GM18520 (cell line): ENCODE data around the gene GABRP.

Experiments used
- ATAC-seq: cut with Tn5 transposase; IDR thresholded peaks from one replicate; pipeline ENCODE4 v1.9.1; 2021; ENCODE audit not compliant: unreplicated experiment

Gene GABRP, protein sequence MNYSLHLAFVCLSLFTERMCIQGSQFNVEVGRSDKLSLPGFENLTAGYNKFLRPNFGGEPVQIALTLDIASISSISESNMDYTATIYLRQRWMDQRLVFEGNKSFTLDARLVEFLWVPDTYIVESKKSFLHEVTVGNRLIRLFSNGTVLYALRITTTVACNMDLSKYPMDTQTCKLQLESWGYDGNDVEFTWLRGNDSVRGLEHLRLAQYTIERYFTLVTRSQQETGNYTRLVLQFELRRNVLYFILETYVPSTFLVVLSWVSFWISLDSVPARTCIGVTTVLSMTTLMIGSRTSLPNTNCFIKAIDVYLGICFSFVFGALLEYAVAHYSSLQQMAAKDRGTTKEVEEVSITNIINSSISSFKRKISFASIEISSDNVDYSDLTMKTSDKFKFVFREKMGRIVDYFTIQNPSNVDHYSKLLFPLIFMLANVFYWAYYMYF

DNA sequence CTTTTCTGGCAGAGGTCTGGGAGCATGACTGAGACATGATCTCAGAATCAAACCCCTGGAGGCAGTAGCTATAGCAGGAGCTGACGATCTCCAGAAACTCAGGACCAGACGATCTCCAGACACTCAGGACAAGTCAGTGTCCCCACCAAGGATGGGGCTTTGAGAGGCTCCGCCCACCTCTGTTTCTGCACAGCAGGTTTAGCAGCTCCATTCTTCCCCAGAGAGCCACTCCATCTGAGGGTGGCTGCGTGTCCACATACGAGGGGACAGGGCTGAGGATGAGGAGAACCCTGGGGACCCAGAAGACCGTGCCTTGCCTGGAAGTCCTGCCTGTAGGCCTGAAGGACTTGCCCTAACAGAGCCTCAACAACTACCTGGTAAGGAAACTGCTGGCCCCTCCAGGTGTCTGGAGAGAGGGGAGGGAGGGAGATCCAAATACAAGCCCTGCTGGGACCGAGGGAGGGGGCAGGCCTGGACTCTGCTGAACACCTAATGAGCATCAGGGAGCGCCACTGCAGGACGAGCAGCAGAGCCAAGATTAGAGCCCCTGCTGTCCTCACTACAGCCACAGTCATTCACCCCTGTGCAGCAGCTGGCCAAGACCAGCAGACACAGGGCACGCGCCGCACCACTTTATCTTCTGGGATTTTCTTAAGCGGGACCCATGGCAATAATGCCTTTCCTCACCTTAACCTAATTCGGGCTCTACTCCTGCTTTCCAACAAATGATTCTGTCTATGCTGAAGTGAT, at the start of gene GABRP:
GABRP (plus strand) TSS at position 228 of the 750 bp plus-strand sequence. CDS start 4,891 bp downstream, outside the sequence.
- no peak for ATAC-seq

DNA sequence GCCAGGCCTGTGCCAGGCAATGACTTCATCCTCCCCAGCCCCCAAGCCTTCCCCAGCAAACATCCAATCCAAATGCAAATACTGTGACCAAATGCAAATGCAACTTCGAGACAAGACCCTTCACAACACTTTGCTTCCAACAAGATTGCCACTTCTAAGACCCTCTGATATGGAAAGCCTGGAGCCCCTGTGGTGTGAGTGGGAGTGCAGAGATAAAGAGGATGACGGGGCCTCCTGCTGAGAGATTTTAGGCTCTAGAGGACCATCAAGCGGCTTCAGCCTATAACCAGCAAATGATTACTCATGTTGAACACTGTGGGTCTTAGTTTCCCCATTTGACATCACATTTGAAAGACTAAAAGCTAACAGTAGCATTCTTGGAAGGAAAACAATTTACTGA, 46.6 kb upstream of the GABRP start:
- ATAC-seq, result no peak

DNA sequence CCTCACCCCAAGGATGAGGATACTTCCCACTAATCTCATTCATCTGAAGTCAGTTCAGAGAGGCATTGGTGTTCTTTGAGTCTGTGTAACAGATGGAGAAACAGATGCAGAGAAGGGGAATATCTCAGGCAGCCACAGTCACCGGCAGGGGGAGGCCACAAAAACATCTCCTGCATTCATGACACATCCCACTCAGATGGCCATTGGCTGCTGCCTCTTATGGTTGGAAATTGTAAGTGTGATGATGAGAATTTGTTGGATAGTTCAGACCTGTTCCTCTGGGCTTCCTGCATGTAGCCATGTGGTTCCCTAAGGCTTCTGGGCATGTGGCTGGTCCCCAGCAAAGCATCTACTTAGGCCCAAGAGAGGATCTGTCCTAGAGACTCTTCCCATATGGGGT, 45.9 kb upstream of the GABRP start:
- no peak for ATAC-seq

DNA sequence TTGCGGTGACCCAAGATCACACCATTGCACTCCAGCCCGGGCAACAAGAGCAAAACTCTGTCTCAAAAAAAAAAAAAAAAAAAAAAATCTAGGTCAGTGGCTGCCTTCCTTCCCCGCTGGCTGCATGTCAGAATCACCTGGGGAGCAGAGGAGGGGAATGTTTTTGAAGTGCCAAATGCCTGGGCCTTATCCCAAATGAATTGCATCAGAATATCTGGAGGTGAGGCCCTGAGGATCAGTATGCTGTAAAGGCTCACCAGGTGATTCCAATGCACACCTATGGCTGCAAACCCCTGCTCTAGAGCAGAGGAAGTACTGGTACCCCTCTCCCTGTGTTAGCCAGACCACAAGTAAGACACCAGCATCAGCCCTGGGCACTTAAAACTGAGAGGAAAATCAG, 44.7 kb upstream of the GABRP start:
- ATAC-seq, result no peak

DNA sequence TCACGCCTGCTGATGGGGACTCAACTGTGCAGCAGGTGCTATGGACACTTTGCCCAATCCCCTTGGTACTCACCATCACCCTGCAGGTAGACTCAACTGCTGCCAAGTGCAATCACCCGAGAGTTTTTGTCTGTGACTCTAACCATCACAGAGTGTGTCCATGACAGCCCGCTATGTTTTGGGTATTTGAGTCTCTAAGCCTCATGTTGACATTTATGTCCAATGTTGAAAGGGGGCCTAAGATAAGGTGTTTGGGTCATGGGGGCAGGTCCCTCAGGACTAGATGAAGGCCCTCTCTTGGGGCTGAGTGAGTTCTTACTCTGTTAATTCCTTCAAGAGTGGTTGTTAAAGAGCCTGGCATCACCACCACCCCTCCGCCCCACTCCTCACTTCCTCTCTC, 44.1 kb upstream of the GABRP start:
- ATAC-seq, result no peak

DNA sequence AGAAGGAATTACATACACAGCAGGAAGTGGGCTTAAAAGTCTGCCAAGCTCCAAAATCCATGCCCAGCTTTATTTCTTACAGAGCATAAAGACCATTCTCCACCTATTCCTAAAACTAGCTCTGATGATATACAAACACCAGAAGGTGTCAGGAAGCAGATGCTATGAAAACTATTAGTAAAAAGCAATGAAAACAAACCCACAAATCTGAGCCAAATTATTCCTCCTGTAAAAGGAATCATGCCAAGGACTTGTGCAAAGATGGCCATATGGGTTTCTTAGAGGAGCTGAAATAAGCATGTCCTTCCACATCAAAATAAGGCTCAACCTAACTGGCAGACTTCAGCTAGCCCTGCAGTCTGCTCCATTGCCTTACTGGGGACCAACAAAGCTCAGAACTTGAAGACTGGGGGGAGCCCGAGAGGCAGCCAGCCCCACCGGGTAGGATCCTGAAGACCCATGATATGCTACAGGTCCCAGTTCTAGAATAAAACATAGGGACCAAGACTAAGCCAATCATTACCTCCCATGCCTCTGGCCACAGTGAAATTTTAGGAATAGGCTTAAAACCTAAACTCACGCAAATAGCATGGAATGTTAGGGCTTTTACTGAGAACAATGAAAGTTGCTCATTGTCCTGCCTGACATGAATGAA, 42.8 kb upstream of the GABRP start:
- no peak for ATAC-seq

DNA sequence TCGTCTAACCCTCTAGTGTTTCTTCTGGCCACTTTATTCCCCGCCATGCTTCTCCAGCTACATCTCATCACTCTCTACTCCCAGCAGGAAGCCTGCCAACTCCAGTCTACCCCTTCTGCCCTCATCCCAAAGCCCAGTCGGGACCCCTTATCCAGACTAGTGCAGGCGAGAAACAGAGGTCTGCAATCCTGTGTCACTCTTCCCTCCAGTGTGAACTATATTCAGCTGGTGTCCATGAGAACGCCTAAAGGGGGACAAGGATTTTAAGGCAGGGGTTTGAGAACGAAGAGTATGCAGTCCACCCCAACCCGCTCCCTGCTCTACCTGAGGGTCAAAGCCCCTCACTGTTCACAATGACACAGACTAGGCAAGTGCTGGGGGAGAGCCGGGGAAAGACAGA, 41.7 kb upstream of the GABRP start:
- ATAC-seq, result no peak

DNA sequence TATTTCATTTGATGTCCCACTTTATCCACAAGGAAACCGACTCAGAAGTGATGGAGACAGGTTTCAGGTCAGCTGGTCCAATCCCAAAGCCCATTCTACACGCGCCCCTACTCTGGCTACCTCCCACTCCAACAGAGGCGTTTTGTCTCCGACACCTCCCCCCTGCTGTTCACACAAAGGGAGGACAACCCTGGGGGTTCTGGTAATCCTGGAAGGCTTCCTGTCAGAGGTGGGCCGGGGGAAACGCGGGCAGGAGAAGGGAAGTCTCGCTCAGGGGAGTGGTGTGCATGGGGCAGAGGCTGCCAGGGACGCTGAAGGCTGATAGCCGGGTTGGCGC, 39.7 kb upstream of the GABRP start:
- no peak for ATAC-seq

DNA sequence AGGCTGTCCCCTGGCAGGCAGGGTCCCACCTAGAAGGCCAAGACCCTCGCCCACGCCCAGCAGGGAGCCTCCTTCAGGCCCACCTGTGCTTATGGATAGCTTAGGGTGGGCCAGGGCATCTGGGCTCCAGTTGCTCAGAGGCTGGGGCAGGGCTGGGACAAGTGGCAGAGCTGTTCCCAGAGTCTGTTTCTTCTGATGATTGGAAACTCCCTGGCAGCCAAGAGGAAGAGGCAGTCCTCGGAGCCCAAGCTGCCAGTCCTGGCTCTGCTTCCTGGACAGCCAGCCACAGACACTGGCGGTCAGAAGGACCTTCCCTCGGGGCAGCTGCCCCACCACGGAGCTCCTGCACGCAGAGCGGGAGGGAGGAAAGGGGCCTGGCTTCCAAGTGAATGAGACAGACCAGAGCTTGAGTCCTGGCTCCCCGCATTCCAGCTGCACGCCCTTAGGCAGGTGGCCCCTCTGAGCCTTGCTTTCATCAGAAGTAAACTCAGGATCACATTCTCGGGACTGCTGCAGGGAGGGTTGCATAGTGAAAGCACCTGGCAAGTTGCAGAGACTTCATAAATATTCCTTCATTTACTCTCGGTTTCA, 37.9 kb upstream of the GABRP start:
- no peak for ATAC-seq

DNA sequence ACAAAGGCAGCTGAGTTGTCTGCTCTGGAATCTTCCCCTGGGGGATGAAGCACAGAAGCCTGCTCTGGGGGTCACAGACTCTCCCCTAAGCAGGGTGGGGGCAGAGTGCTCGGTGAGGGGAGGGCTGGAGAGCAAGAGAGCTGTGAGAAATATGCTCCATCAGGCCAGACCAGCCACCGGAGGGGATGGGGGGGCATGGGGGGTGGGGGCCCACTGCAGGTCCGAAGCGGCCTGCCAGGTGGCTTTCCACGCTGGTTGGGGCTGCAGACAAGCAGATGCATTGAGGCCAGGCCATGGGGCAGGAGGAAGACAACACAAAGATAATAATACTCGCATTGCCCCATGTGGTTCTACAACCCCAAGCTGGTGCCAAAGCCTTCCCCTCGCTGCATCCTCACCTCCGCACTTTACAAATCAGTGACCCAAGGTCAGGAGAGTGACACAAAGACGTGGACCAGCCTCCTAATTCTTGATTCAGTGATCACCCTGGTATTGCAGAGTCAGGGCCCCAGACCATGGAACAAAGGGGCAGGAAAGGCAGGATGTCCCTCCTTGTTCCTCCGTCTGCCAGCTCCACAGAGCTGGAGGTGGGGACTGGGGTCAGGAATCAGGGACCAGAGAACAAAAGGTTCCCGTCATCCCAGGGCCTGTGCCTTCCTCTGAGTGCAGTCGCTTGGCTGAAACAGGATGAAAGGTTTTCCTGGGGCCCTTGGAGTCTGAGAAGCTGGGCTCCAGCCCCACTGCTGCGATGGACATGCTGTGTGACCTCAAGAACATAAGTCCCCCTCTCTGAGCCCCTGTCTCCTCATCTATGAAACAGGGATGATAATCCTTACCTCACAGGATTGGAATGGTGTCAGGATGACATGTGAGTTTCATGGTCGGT, 37.2 kb upstream of the GABRP start:
- ATAC-seq, result no peak

DNA sequence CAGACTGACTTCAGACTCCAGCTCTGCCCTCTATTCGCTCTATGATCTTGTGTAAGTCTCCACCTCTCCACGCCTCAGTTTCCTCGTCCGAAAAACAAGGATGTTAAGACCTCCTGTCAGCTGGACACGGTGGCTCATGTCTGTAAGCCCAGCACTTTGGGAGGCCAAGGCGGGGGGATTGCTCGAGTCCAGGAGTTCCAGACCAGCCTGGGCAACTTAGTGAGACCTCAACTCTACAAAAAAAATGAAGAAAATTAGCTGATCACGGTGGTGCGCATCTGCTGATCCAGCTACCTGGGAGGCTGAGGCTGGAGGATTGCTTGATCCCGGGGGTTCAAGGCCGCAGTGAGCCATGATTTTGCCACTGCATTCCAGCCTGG, 36.6 kb upstream of the GABRP start:
- ATAC-seq, result no peak

DNA sequence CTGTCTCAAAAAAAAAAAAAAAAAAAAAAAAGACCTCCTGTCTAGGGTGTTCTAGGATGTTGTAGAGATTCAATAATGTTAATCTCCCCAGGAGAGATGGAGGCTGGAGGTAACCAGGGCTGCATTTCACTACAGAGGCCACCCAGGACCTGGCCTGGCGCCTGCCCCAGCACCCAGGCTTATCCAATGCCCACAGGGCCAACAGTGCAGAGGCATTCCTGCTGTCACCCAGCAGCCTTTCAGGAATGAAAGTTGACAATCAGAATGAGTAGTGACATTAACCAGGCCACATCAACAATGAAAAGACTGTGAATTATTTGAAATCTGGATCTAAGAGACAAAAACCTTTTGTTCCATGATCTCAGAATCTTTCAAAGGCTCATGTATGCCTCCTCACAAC, 36.2 kb upstream of the GABRP start:
- ATAC-seq, result no peak

DNA sequence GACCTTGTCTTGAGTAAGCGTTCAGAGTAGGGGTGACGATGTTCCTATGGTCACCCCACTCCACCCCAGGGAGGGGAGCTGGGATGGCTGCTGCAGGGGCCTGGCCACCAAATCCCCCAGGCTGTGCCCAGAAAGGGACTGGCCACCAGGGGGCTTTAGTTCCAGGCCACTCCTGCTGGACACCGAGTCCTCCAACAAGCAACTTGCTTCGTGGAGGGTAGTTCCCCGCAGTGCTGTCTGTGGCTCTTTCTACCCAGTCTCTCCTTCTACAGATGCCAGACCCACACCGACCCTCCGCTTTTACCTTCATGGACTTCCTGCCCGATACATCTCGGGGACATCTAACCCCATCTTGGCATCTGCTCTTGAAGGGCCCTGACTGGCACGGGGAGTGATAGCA, 35.7 kb upstream of the GABRP start:
- no peak for ATAC-seq

DNA sequence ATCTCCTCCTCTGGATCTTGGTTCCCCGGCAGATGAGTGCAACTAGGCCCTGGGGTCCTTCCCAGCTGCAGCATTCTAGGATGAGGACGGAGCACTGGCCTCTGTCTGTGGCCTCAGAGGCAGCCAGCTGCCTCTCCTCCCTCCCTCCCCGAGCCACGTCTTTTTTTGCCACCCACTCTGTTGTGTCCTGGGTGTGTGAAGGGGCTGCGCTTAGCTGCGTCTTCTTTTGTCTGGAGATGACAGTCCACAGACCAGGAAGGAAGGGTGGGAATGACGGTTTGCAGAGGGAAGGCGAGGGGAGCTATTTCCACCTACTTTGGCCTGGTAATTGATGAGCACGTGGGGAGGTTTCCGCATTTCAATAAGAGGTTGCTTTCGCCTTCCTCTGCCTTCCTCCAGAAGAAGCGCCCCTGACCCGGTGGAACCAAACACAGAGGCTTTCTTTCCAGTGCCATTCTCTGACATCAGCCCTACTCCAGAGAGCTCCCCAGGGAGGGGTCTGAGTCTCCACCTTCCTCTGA, 34.5 kb upstream of the GABRP start:
- no peak for ATAC-seq

DNA sequence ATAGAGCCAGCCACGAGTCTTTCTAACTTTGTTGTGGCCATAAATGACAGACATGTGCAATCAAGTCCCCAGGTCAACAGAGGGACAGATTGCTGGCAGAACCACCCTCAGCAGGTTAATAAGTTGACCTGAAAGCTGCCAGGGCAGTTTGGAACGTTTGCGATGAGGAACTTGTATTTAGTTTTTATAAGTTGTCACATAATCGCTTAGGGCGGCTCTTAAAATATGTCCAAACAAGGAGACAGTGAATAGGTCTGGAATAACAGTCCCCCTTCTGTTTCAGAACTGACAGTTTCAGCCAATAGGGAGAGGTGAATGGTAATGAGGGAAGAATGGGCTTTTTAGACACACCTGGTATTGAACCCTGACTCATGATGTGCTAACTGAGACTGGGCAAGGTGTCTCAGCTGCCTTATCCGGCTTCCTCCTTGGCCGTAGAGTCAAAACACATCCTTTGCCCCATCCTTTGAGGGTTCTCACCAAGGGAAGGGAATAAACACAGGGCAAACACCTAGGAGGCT, 33.6 kb upstream of the GABRP start:
- no peak for ATAC-seq

DNA sequence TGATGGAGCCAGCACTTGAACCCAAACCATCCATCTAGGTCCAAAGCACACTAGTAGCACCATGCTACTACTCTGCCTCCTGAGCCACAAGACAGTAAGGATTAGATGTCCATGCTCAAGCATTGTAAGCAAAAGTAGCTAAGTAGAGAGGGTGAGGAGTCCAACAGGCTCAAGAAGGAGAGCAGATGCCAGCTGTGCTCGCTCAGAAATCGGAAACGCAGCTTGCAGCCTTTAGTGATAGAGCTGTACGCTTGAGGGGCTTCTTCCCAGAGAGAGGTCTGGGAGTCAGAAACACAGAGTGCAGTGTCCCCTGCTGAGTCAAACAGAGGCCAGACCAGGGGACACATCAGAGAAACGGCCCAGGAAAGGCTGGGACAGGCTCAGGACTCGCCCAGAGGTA, 32.7 kb upstream of the GABRP start:
- no peak for ATAC-seq

DNA sequence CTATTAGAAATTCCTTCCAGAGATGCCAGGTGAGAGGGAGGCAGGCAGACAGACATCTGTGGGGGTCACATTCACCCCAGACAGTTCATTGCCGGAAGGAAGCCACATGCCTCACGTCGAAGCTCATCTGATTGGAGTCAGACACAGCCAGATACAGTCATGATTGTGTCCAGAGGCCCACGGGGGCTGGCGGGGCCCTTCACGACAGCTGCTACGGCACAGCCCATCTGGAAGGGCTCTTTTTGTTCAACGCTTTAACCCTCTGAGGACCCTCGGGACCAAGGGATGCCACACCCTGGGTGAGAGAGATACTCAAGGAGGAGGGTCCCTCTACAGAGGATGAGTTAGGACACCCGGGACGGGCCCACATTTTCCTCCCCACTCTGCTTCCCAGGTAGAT, 31.9 kb upstream of the GABRP start:
- ATAC-seq, result no peak

DNA sequence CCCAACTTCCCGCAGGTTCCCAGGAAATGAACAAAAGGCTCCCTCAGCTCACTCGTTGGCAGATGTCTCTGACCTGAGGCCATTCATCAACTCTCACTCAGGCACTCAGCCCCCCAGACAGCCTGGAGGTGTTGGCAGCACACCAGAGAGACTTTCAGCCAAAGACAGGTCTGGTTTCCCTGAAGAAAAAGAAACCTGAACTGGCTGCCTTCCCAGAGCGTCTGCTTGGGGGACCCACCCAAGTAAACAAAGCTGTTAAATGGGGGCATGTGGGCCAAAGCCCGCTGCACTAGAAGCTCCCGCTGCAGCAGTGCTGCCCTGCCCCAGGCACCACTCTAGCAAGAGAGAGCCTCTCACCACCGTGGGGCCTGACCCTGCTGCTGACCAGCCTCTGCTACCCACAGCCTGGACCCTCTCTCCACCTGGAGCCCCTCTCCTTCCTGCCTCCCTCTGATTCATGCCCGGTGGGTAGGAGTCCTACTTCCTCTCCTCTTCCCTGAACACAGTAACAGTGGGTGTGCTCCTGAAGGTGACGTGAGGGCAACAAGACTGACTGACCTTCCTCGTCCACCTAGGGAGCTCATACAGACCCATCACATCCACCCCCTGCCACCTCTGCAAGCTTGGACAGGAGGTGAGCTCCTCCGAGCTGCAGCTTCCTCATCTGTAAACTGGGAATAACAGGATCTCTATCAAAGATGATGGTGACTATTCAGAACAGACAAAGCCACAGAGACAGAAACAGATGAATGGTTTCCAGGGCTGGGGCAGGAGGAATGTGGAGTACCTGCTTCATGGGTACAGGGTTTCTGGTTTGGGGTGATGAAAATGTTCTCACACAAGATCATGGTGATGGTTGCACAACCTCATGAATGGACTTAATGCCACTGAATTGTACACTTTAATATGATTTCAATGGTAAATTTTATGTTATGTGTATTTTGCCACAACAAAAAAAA, 31.0 kb upstream of the GABRP start:
- no peak for ATAC-seq

DNA sequence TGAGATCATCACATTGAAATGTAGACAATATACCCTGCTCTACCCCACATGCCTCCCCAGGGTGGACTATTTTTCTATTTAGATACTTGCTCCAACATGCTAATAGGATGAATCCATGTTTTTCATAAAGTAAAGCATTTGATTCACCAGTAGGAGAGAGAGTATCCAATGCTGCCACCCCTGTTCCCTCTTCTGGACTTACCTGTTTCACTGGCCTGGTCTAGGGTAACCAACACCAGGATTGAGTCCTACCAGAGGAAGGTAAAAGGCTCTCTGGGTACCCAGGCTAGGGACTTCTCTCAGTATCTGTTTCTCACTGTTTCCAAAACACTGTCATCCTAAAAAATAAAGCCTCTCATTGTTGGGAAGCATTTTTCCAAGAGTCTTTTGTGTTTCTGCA, 30.2 kb upstream of the GABRP start:
- no peak for ATAC-seq
